ENCODE measurements around the gene PRG2. TPM values are rescaled to one million over a fixed set of nuclear protein-coding genes. Genes with fewer than 3 reads are reported as not detected.

PRG2 gene
- total and polyA plus RNA-seq, 9 of the 15 experiments (the other 6 are each of a cell fraction or from before 2014, with no cell fraction given), result 1.8 to 78.0 (median 26.6) TPM

DNA sequence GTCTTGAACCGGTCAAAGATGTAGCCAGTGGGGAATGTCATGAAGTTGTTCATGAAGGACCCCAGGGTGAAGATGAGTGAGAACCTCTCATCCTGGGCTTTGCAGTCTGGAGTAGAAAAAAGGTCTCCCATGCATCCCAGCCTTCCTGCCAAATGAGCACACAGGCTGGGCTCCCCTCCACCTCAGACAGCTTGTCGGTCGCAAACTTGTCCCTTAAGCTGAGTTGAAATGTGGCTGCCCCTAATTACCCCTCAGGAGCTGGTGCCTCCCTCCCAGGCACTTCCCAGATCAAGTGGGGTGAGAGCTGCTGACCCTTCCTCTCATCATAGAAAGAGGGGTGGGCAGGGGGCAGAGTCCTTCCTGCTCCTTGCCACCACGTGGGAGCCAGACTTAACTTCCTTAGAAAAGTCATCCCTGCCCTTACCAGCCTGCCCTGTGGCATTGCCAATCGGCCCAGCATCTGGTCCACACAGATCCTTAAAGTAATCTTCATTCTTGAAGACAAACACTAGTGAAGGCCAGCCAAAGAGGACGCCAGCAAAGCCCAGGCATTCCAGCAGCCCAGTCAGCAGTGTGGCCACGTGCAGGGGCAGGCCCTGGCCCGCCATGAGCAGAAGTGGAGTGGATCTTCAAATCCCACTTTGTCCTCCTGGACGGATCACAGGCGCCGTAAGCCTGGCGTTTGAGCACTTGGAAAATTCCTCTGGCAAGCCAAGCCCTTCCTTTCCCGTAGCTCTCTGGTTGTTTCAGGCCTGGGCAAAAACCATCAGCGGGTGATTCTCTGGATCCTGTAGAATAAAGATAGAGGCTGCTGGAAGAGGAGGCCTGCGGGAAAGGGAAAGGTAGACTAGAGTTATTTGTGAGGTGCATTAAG lies 35.4 kb upstream of the PRG2 start (continued):
- TF ChIP-seq ZNF609 (CRISPR knock-in tag; IDR thresholded peaks at IDR 0.05; ENCODE audit: borderline replicate concordance) (no peak), MEIS2 (IDR thresholded peaks at IDR 0.05; ENCODE audit: partially characterized antibody) (no peak), MAFG (tag; conservative IDR thresholded peaks at IDR 0.05) (no peak), CBX1 (IDR thresholded peaks at IDR 0.05; ENCODE audit: low read depth) (no peak), ZNF589 (CRISPR knock-in tag; IDR thresholded peaks at IDR 0.05; ENCODE audit: low read depth) (no peak), PPARD (CRISPR knock-in tag; IDR thresholded peaks at IDR 0.05) (no peak), ZNF3 (CRISPR knock-in tag; IDR thresholded peaks at IDR 0.05) (no peak), XRCC5 (IDR thresholded peaks at IDR 0.05; ENCODE audit: low read depth, low read length) (no peak), CHD4 (IDR thresholded peaks at IDR 0.05; ENCODE audit: insufficient read depth, insufficient replicate concordance, low read depth, low read length, poor library complexity, severe bottlenecking) (no peak), GATA2 (CRISPR knock-in tag; IDR thresholded peaks at IDR 0.05) (no peak), LCOR (CRISPR knock-in tag; IDR thresholded peaks at IDR 0.05) (no peak), ZBED1 (IDR thresholded peaks at IDR 0.05) (no peak), CHD2 (IDR thresholded peaks at IDR 0.05; ENCODE audit: low read depth, low read length) (no peak), PURB (CRISPR knock-in tag; IDR thresholded peaks at IDR 0.05; ENCODE audit: low read depth) (no peak)
- TF ChIP-seq, protein P1, sequence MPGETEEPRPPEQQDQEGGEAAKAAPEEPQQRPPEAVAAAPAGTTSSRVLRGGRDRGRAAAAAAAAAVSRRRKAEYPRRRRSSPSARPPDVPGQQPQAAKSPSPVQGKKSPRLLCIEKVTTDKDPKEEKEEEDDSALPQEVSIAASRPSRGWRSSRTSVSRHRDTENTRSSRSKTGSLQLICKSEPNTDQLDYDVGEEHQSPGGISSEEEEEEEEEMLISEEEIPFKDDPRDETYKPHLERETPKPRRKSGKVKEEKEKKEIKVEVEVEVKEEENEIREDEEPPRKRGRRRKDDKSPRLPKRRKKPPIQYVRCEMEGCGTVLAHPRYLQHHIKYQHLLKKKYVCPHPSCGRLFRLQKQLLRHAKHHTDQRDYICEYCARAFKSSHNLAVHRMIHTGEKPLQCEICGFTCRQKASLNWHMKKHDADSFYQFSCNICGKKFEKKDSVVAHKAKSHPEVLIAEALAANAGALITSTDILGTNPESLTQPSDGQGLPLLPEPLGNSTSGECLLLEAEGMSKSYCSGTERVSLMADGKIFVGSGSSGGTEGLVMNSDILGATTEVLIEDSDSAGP (CRISPR knock-in tag; IDR thresholded peaks at IDR 0.05), result no peak
- TF ChIP-seq, protein P2, sequence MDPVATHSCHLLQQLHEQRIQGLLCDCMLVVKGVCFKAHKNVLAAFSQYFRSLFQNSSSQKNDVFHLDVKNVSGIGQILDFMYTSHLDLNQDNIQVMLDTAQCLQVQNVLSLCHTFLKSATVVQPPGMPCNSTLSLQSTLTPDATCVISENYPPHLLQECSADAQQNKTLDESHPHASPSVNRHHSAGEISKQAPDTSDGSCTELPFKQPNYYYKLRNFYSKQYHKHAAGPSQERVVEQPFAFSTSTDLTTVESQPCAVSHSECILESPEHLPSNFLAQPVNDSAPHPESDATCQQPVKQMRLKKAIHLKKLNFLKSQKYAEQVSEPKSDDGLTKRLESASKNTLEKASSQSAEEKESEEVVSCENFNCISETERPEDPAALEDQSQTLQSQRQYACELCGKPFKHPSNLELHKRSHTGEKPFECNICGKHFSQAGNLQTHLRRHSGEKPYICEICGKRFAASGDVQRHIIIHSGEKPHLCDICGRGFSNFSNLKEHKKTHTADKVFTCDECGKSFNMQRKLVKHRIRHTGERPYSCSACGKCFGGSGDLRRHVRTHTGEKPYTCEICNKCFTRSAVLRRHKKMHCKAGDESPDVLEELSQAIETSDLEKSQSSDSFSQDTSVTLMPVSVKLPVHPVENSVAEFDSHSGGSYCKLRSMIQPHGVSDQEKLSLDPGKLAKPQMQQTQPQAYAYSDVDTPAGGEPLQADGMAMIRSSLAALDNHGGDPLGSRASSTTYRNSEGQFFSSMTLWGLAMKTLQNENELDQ (CRISPR knock-in tag; IDR thresholded peaks at IDR 0.05; ENCODE audit: borderline replicate concordance), result no peak
- TF ChIP-seq, protein P3, sequence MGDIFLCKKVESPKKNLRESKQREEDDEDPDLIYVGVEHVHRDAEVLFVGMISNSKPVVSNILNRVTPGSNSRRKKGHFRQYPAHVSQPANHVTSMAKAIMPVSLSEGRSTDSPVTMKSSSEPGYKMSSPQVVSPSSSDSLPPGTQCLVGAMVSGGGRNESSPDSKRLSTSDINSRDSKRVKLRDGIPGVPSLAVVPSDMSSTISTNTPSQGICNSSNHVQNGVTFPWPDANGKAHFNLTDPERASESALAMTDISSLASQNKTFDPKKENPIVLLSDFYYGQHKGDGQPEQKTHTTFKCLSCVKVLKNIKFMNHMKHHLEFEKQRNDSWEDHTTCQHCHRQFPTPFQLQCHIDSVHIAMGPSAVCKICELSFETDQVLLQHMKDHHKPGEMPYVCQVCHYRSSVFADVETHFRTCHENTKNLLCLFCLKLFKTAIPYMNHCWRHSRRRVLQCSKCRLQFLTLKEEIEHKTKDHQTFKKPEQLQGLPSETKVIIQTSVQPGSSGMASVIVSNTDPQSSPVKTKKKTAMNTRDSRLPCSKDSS (IDR thresholded peaks at IDR 0.05; ENCODE audit: low read depth, partially characterized antibody), result no peak

All from K562 (cell line).